ENCODE results near the gene KLHL22.

- TF ChIP-seq CTCF (IDR thresholded peaks at IDR 0.05), result no peak
- no peak for TF ChIP-seq ZFX (IDR thresholded peaks at IDR 0.05; ENCODE audit: borderline replicate concordance)
These were observed 83.0 kb downstream of the KLHL22 start for GRCh38 chr22:20412474-20413216.
